ENCODE measurements around the gene BLTP1. TPM values are rescaled to one million over a fixed set of nuclear protein-coding genes. Genes with fewer than 3 reads are reported as not detected.

The BLTP1 gene
- polyA plus RNA-seq, 2 of the 4 experiments (the other 2 are of a cell fraction): 5.8 to 30.4 TPM

GRCh38 chr4:122131562-122132157, 20.5 kb upstream of the BLTP1 start (continued):
- TF ChIP-seq ESRRA (IDR thresholded peaks at IDR 0.05; ENCODE audit: borderline replicate concordance, low read length) (no peak), BCL3 (IDR thresholded peaks at IDR 0.05) (no peak), KDM1A (IDR thresholded peaks at IDR 0.05; ENCODE audit: low read depth) (no peak)

GRCh38 chr4:122132891-122133290, 19.2 kb upstream of the BLTP1 start:
- H3K4me1 ChIP-seq: no peaks in the 10 kb centered on the region
- no peak overlapping the region for H3K4me3 ChIP-seq
- ATAC-seq: no peak
- POLR2A ChIA-PET: no interaction called here
- no peaks in the 10 kb centered on the region for H3K9me3 ChIP-seq
- no peak for TF ChIP-seq JUNB (IDR thresholded peaks at IDR 0.05)
- TF ChIP-seq ELK1 (IDR thresholded peaks at IDR 0.05; ENCODE audit: low read depth, low read length): no peak
- no peak for TF ChIP-seq RARB (CRISPR knock-in tag; IDR thresholded peaks at IDR 0.05)
- no peak for TF ChIP-seq MYC (IDR thresholded peaks at IDR 0.05; ENCODE audit: borderline replicate concordance, low read length)
- no peak for TF ChIP-seq ZNF302 (CRISPR knock-in tag; IDR thresholded peaks at IDR 0.05)
- TF ChIP-seq FOSL2 (IDR thresholded peaks at IDR 0.05): no peak
- no peak for TF ChIP-seq FOSL2 (CRISPR knock-in tag; IDR thresholded peaks at IDR 0.05)
- TF ChIP-seq MAFK (IDR thresholded peaks at IDR 0.05; ENCODE audit: partially characterized antibody): no peak
- no peak for TF ChIP-seq NFE2L2 (conservative IDR thresholded peaks at IDR 0.05; ENCODE audit: low read length)
- TF ChIP-seq E2F6 (IDR thresholded peaks at IDR 0.05; ENCODE audit: borderline replicate concordance, low read depth): no peak
- TF ChIP-seq USF2 (IDR thresholded peaks at IDR 0.05): no peak
- TF ChIP-seq HOXB13 (CRISPR knock-in tag; IDR thresholded peaks at IDR 0.05; ENCODE audit: low read depth): no peak
- TF ChIP-seq HES2 (IDR thresholded peaks at IDR 0.05): no peak
- no peak for TF ChIP-seq RCOR1 (IDR thresholded peaks at IDR 0.05; ENCODE audit: low read depth, low read length)
- no peak for TF ChIP-seq MAX (IDR thresholded peaks at IDR 0.05)
- no peak for TF ChIP-seq HOXA7 (CRISPR knock-in tag; IDR thresholded peaks at IDR 0.05)
- TF ChIP-seq EHF (CRISPR knock-in tag; IDR thresholded peaks at IDR 0.05): no peak
- no peak overlapping the region for H3K4me2 ChIP-seq
- DNase-seq (ENCODE audit: low read depth in 1 of 2, low spot score in 1 of 2): no peak
- no peak overlapping the region for H3K27ac ChIP-seq
- CTCF ChIA-PET: no interaction called here
- WGBS (ENCODE audit: missing lambda C conversion rate): 4% methylated on average over 3 of the region's 3 CpGs
- no peak for FAIRE-seq

GRCh38 chr4:122139139-122139538, 13.0 kb upstream of the BLTP1 start:
- H3K4me2 ChIP-seq: no peak overlapping the region
- ATAC-seq (no peak), FAIRE-seq (no peak), DNase-seq (ENCODE audit: low read depth in 1 of 2, low spot score in 1 of 2) (no peak)
- POLR2A ChIA-PET: no interaction called here
- no peaks in the 10 kb centered on the region for H3K4me1 ChIP-seq
- CTCF ChIA-PET: no interaction called here
- H3K27ac ChIP-seq: no peak overlapping the region
- TF ChIP-seq HOXA7 (CRISPR knock-in tag; IDR thresholded peaks at IDR 0.05): no peak
- no peak for TF ChIP-seq CHD4 (IDR thresholded peaks at IDR 0.05; ENCODE audit: borderline replicate concordance)
- TF ChIP-seq RNF2 (IDR thresholded peaks at IDR 0.05; ENCODE audit: borderline replicate concordance, low read depth): no peak
- TF ChIP-seq BHLHE40 (IDR thresholded peaks at IDR 0.05; ENCODE audit: low read depth, low read length): no peak
- TF ChIP-seq FOXS1 (CRISPR knock-in tag; IDR thresholded peaks at IDR 0.05): no peak
- TF ChIP-seq MYC (IDR thresholded peaks at IDR 0.05; ENCODE audit: borderline replicate concordance, low read length): no peak
- H3K9me3 ChIP-seq: no peaks in the 10 kb centered on the region
- H3K4me3 ChIP-seq: no peak overlapping the region
- 8% methylated on average over 3 of the region's 3 CpGs for WGBS (ENCODE audit: missing lambda C conversion rate)

All from A549 (cell line).